Left cardiac atrium (tissue), 4 donors: ENCODE results near the gene ADNP2. TPM values are rescaled to one million over a fixed set of nuclear protein-coding genes. Genes with fewer than 3 reads are reported as not detected.
A peak's percentile ranks its signal among the peaks of the same experiment; 100 is the strongest.

Experiments used
- ATAC-seq, 2 donors: fragments of 200-7000 bp; cut with Tn5 transposase; one replicate each; pipeline ENCODE4 v1.9.1; 2020; ENCODE audit warnings: mild to moderate bottlenecking in 2 of 2, moderate library complexity in 2 of 2
- DNase-seq: peaks from one replicate; pipeline ENCODE4 v3.0.0-alpha.2; 2020
- intact Hi-C, 2 donors: fragments of 100-400 bp; cut with DNase I; formaldehyde crosslinking; loops; one replicate each; pipeline versions ENCODE4 v1.14.1 to v1.15.1; 2022 to 2023
- total RNA-seq, 2 donors: library from RNA; stranded (reverse); fragmentation: NEBNext Ultra II Directional; extraction: Animal tissue kit (Norgen Biotek cat#: 25700); gene quantifications; one replicate each; pipeline ENCODE4 v1.2.1, GENCODE V29; 2021
- donor health status: DM: no; HTN: yes; CAD: no.
- donor health status: DM: no; HTN: yes; CAD: no; lungs with severe emphysema.
- donor health status: DM: yes; HTN: yes; CAD: no.
- donor health status: Dilated cardiomyopathy.

The ADNP2 gene
- total RNA-seq, 2 donors from 2014 or later, result 10.0 to 13.7 TPM

- no peak for ATAC-seq
- intact Hi-C loops, result no loop called here
Measured at GRCh38 chr18:80105369-80106167, 3.5 kb upstream of the ADNP2 start.

GRCh38 chr18:80106482-80107051 is 2.5 kb upstream of the ADNP2 start:
- intact Hi-C loops, result no loop called here
- ATAC-seq, result no peak
- DNase-seq, result no peak

More at GRCh38 chr18:80105369-80106167, 3.5 kb upstream of the ADNP2 start:
- DNase-seq, result no peak

GRCh38 chr18:80107426-80107825 is 1.6 kb upstream of the ADNP2 start:
- DNase-seq (no peak), ATAC-seq (no peak)
- intact Hi-C loops, result no loop called here

GRCh38 chr18:80108121-80108536 is 933 bp upstream of the ADNP2 start:
- DNase-seq, result no peak
- no peak for ATAC-seq
- intact Hi-C loops, result no loop called here

GRCh38 chr18:80109676-80110078 is 615 bp downstream of the ADNP2 start:
- DNase-seq (peak; percentile 45), ATAC-seq (peak; percentile 25 to 39)
- intact Hi-C loops, result no loop called here

- ATAC-seq, result no peak
- no peak for DNase-seq
- intact Hi-C loops, result no loop called here
Measured at GRCh38 chr18:80112624-80113248, 3.7 kb downstream of the ADNP2 start.

- DNase-seq (no peak), ATAC-seq (no peak)
- intact Hi-C loops, result no loop called here
Measured at GRCh38 chr18:80115035-80115434, 6.0 kb downstream of the ADNP2 start.

- ATAC-seq (no peak), DNase-seq (no peak)
- intact Hi-C loops, result no loop called here
Measured at GRCh38 chr18:80119111-80119510, 10.0 kb downstream of the ADNP2 start.

- intact Hi-C loops, result no loop called here
- ATAC-seq, result no peak
- DNase-seq, result no peak
Measured at GRCh38 chr18:80120932-80121331, 11.9 kb downstream of the ADNP2 start.

- intact Hi-C loops, result no loop called here
- ATAC-seq (no peak), DNase-seq (no peak)
Measured at GRCh38 chr18:80124131-80124530, 15.1 kb downstream of the ADNP2 start.

- ATAC-seq (no peak), DNase-seq (no peak)
- intact Hi-C loops, result no loop called here
Measured at GRCh38 chr18:80126797-80127196, 17.7 kb downstream of the ADNP2 start.

- intact Hi-C loops, result no loop called here
- ATAC-seq (no peak), DNase-seq (no peak)
Measured at GRCh38 chr18:80127635-80128034, 18.6 kb downstream of the ADNP2 start.

GRCh38 chr18:80129672-80130367 is 20.8 kb downstream of the ADNP2 start:
- DNase-seq, result no peak
- intact Hi-C loops, result no loop called here
- no peak for ATAC-seq

- intact Hi-C loops, result no loop called here
- ATAC-seq (no peak), DNase-seq (no peak)
Measured at GRCh38 chr18:80130555-80130954, 21.5 kb downstream of the ADNP2 start.

GRCh38 chr18:80132180-80132812 is 23.2 kb downstream of the ADNP2 start:
- DNase-seq (no peak), ATAC-seq (no peak)
- intact Hi-C loops, result no loop called here

- intact Hi-C loops, result no loop called here
- ATAC-seq, result no peak
- DNase-seq, result no peak
Measured at GRCh38 chr18:80133124-80133523, 24.1 kb downstream of the ADNP2 start.

- DNase-seq (no peak), ATAC-seq (no peak)
- intact Hi-C loops, result no loop called here
Measured at GRCh38 chr18:80135136-80135535, 26.1 kb downstream of the ADNP2 start.

- DNase-seq, result no peak
- no peak for ATAC-seq
- intact Hi-C loops, result no loop called here
Measured at GRCh38 chr18:80136679-80137078, 27.6 kb downstream of the ADNP2 start.

- ATAC-seq (no peak), DNase-seq (no peak)
- intact Hi-C loops, result no loop called here
Measured at GRCh38 chr18:80137137-80137536, 28.1 kb downstream of the ADNP2 start.

- intact Hi-C loops, result no loop called here
- ATAC-seq (no peak), DNase-seq (no peak)
Measured at GRCh38 chr18:80137976-80138375, 28.9 kb downstream of the ADNP2 start.
